GM19395 (cell line): ENCODE measurements around the gene RBPJ.

Source experiments
- ATAC-seq: cut with Tn5 transposase; IDR thresholded peaks from one replicate; pipeline ENCODE4 v1.9.1; 2021; ENCODE audit warnings: mild to moderate bottlenecking, moderate library complexity; ENCODE audit not compliant: unreplicated experiment

Gene RBPJ

GRCh38 chr4:26412381-26413372 is 91.9 kb downstream of the RBPJ start:
- no peak for ATAC-seq

GRCh38 chr4:26413582-26413981 is 92.8 kb downstream of the RBPJ start:
- ATAC-seq = no peak

GRCh38 chr4:26418107-26418506 is 97.3 kb downstream of the RBPJ start:
- ATAC-seq = no peak

GRCh38 chr4:26418850-26419249 is 98.0 kb downstream of the RBPJ start:
- no peak for ATAC-seq

GRCh38 chr4:26420438-26420837 is 99.6 kb downstream of the RBPJ start:
- ATAC-seq = no peak

GRCh38 chr4:26420913-26421312 is 100.1 kb downstream of the RBPJ start:
- no peak for ATAC-seq

GRCh38 chr4:26424153-26424552 is 103.3 kb downstream of the RBPJ start:
- ATAC-seq = no peak

GRCh38 chr4:26424838-26425237 is 104.0 kb downstream of the RBPJ start:
- no peak for ATAC-seq

- no peak for ATAC-seq
These were observed 105.1 kb downstream of the RBPJ start for GRCh38 chr4:26425953-26426352.

- ATAC-seq = no peak
These were observed 106.1 kb downstream of the RBPJ start for GRCh38 chr4:26426892-26427291.

- no peak for ATAC-seq
These were observed 109.1 kb downstream of the RBPJ start for GRCh38 chr4:26429910-26430309.

GRCh38 chr4:26431461-26432180 is 110.8 kb downstream of the RBPJ start:
- no peak for ATAC-seq

- no peak for ATAC-seq
These were observed 111.6 kb downstream of the RBPJ start for GRCh38 chr4:26432419-26432818.

GRCh38 chr4:26433556-26433955 is 112.7 kb downstream of the RBPJ start:
- ATAC-seq = no peak

- ATAC-seq = no peak
These were observed 113.3 kb downstream of the RBPJ start for GRCh38 chr4:26434030-26434639.

GRCh38 chr4:26441102-26441501 is 120.3 kb downstream of the RBPJ start:
- ATAC-seq = no peak

GRCh38 chr4:26441771-26442170 is 121.0 kb downstream of the RBPJ start:
- ATAC-seq = no peak

GRCh38 chr4:26447378-26447777 is 126.6 kb downstream of the RBPJ start:
- ATAC-seq = no peak

GRCh38 chr4:26450418-26450817 is 129.6 kb downstream of the RBPJ start:
- ATAC-seq = no peak

GRCh38 chr4:26451597-26451996 is 130.8 kb downstream of the RBPJ start:
- ATAC-seq = no peak
